ENCODE data around the gene ADGRA1. TPM values are rescaled to one million over a fixed set of nuclear protein-coding genes. Genes with fewer than 3 reads are reported as not detected.

ADGRA1 gene
- total and polyA plus RNA-seq, 2 experiments from 2014 or later = 0.23 to 0.52 TPM

DNA sequence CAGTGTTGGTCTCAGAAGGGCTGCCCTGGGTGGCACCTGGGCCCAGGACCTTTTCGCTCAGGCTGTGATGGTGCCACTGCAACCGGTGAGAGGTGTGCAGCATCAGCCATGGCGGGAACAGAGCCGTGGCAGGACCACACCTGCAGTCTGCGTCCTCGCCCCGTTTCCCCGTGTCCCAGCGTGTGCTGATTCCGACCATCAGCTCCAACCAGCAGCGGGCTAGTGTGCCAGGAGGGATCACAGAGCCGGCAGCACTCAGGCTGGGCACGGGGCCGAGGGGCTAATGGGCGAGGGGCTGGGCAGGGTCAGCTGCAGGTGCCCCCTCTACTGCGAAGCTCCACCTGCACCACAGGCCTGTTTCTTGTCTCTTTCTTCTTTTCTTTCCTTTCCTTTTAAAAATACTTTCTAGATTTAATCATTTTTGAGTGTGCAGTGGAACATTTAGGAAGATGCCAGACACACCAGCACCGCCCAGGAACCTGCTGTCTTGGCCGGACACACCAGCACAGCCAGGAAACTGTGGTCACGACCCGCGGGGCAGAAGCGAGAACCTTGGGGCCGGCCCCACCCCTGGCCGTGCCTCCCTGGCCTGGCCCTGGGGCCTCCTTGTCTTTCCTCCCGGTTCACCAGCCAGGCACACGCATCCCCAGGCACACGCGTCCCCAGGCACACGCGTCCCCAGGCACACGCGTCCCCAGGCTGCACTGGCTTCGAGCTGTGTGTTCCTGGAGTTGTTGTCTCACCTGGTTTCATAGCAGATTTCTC, 34.6 kb downstream of the ADGRA1 start (continued):
- TF ChIP-seq EZH2 (IDR thresholded peaks at IDR 0.05; ENCODE audit: low read depth, unreplicated experiment) = no peak
- TF ChIP-seq POLR2AphosphoS5 (IDR thresholded peaks at IDR 0.05; ENCODE audit: low read depth) = no peak
- no peak for TF ChIP-seq EZH2phosphoT487 (IDR thresholded peaks at IDR 0.05; ENCODE audit: unreplicated experiment)

GRCh38 chr10:133123050-133123745, 35.5 kb downstream of the ADGRA1 start:
- Histone ChIP-seq H3K4me3 (no peak overlapping the region), H3K79me2 (replicated peaks; ENCODE audit: insufficient read depth) (no peaks in the 10 kb centered on the region), H3K4me1 (ENCODE audit: insufficient read depth) (no peaks in the 10 kb centered on the region), H3K27me3 (ENCODE audit: insufficient read depth) (no peaks in the 10 kb centered on the region), H2AFZ (no peak overlapping the region), H3K27ac (ENCODE audit: low read depth) (no peak overlapping the region), H3F3A (replicated peaks; ENCODE audit: low read depth) (no peaks in the 10 kb centered on the region), H4K20me1 (replicated peaks; ENCODE audit: insufficient read depth) (no peaks in the 10 kb centered on the region), H3K9me2 (ENCODE audit: insufficient read depth) (no peaks in the 10 kb centered on the region), H3K4me2 (no peak overlapping the region), H3K36me3 (ENCODE audit: insufficient read depth) (no peaks in the 10 kb centered on the region)
- Mint-ChIP-seq H3K27me3 (ENCODE audit: insufficient read depth, low read depth, poor library complexity) (peaks cover 7% of the 10 kb centered on the region), H3K4me1 (peaks cover 2% of the 10 kb centered on the region; the same call in 1 of the 3 replicates), H3K36me3 (ENCODE audit: low read depth) (no peaks in the 10 kb centered on the region), H3K4me3 (no peak overlapping the region), H3K27ac (no peak overlapping the region), H3K9me3 (no peaks in the 10 kb centered on the region; the same call in 1 of the 3 replicates)
- no peak for ATAC-seq
- DNase-seq (ENCODE audit: low spot score) = no peak
- TF ChIP-seq ZNF331 (CRISPR knock-in tag; IDR thresholded peaks at IDR 0.05; ENCODE audit: low read depth) (no peak), NANOG (IDR thresholded peaks at IDR 0.05; ENCODE audit: borderline replicate concordance) (no peak), EZH2 (IDR thresholded peaks at IDR 0.05; ENCODE audit: low read depth, unreplicated experiment) (no peak), STAT1 (IDR thresholded peaks at IDR 0.05; ENCODE audit: unreplicated experiment) (no peak), JUNB (IDR thresholded peaks at IDR 0.05; ENCODE audit: unreplicated experiment) (no peak), REST (IDR thresholded peaks at IDR 0.05; ENCODE audit: unreplicated experiment) (no peak), POLR2AphosphoS5 (IDR thresholded peaks at IDR 0.05; ENCODE audit: low read depth) (no peak), EZH2phosphoT487 (IDR thresholded peaks at IDR 0.05; ENCODE audit: unreplicated experiment) (no peak), ETS1 (IDR thresholded peaks at IDR 0.05) (no peak)
- TF ChIP-seq, protein P1, sequence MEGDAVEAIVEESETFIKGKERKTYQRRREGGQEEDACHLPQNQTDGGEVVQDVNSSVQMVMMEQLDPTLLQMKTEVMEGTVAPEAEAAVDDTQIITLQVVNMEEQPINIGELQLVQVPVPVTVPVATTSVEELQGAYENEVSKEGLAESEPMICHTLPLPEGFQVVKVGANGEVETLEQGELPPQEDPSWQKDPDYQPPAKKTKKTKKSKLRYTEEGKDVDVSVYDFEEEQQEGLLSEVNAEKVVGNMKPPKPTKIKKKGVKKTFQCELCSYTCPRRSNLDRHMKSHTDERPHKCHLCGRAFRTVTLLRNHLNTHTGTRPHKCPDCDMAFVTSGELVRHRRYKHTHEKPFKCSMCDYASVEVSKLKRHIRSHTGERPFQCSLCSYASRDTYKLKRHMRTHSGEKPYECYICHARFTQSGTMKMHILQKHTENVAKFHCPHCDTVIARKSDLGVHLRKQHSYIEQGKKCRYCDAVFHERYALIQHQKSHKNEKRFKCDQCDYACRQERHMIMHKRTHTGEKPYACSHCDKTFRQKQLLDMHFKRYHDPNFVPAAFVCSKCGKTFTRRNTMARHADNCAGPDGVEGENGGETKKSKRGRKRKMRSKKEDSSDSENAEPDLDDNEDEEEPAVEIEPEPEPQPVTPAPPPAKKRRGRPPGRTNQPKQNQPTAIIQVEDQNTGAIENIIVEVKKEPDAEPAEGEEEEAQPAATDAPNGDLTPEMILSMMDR (conservative IDR thresholded peaks at IDR 0.05; ENCODE audit: low read depth in 2 of 2) = no peak
